H1 (cell line): Measurements from ENCODE around the gene PLAC1. TPM values are rescaled to one million over a fixed set of nuclear protein-coding genes. Genes with fewer than 3 reads are reported as not detected.

Experiments
- CTCF ChIA-PET: fragments of 300-600 bp; sonication (Branson Sonifier 250); formaldehyde crosslinking; loops from one replicate; lab custom pipeline; 2021; ENCODE audit not compliant: partially characterized antibody; lab: Charles Lee
- POLR2A ChIA-PET: fragments of 300-600 bp; sonication (Branson Sonifier 250); formaldehyde crosslinking; loops from one replicate; lab custom pipeline; 2021; ENCODE audit warnings: inconsistent platforms; ENCODE audit not compliant: partially characterized antibody; lab: Charles Lee
- DNase-seq, 2 experiments: peaks; one replicate each; pipeline versions ENCODE4 v3.0.0 to v3.0.0-alpha.2; 2010 to 2022; ENCODE audit warnings: low spot score in 2 of 2, low read depth in 1 of 2, mixed read lengths in 1 of 2
- FAIRE-seq: peaks from 2 replicates; lab custom pipeline; 2011; peaks lifted over from hg19 to GRCh38; lab: Jason Lieb, UNC
- H2AFZ ChIP-seq: 2 replicates; pipeline ENCODE4 v1.8.1; 2012; ENCODE audit warnings: low read length, inconsistent platforms
- H2AK5ac ChIP-seq: 2 replicates; pipeline ENCODE4 v1.6.1; 2013; ENCODE audit warnings: low read depth, low read length
- H2BK120ac ChIP-seq: replicated peaks from 2 replicates; pipeline ENCODE3; 2013; ENCODE audit warnings: low read depth, low read length, inconsistent platforms
- H2BK12ac ChIP-seq: 2 replicates; pipeline ENCODE4 v1.6.1; 2013; ENCODE audit warnings: low read depth, low read length
- H2BK15ac ChIP-seq: 2 replicates; pipeline ENCODE4 v1.6.1; 2013; ENCODE audit warnings: low read length
- H2BK20ac ChIP-seq: 2 replicates; pipeline ENCODE4 v1.6.1; 2013; ENCODE audit warnings: low read length
- H2BK5ac ChIP-seq: 2 replicates; pipeline ENCODE4 v1.6.1; 2013; ENCODE audit warnings: low read depth, low read length
- H3K14ac ChIP-seq: 2 replicates; pipeline ENCODE4 v1.6.1; 2013; ENCODE audit warnings: inconsistent platforms; ENCODE audit not compliant: insufficient read length
- H3K18ac ChIP-seq: 2 replicates; pipeline ENCODE4 v1.6.1; 2013; ENCODE audit warnings: low read length; ENCODE audit errors: extremely low read depth
- H3K23ac ChIP-seq: 2 replicates; pipeline ENCODE4 v1.6.1; 2013; ENCODE audit warnings: inconsistent platforms; ENCODE audit not compliant: insufficient read length
- H3K23me2 ChIP-seq: 2 replicates; pipeline ENCODE4 v1.6.1; 2013; ENCODE audit warnings: low read depth, low read length
- H3K27ac ChIP-seq: 2 replicates; pipeline ENCODE4 v1.6.1; 2011; ENCODE audit warnings: low read depth, low read length, inconsistent platforms
- H3K27me3 ChIP-seq, 4 experiments: replicated peaks in 1 of 4; 1 replicate in 1 of 4; 2 replicates in 3 of 4; pipeline versions ENCODE4 v1.6.1 to v1.8.1; 2011 to 2013; ENCODE audit warnings: low read length in 3 of 4, mild to moderate bottlenecking in 3 of 4, inconsistent platforms in 2 of 4, mixed read lengths in 2 of 4, moderate library complexity in 1 of 4; ENCODE audit not compliant: control insufficient read depth in 3 of 4, insufficient read depth in 3 of 4; ENCODE audit errors: extremely low read depth in 1 of 4
- H3K36me3 ChIP-seq, 4 experiments: 2 replicates each; pipeline versions ENCODE4 v1.6.1 to v1.8.1; 2011 to 2013; ENCODE audit warnings: mild to moderate bottlenecking in 4 of 4, low read length in 3 of 4, moderate library complexity in 2 of 4, control low read depth in 1 of 4, inconsistent platforms in 1 of 4; ENCODE audit not compliant: insufficient read depth in 4 of 4, control insufficient read depth in 2 of 4
- H3K4ac ChIP-seq: replicated peaks from 2 replicates; pipeline ENCODE3; 2013; ENCODE audit warnings: low read length, low read depth, mixed read lengths, inconsistent platforms; ENCODE audit not compliant: insufficient read length
- H3K4me1 ChIP-seq, 4 experiments: replicated peaks in 1 of 4; 1 replicate in 1 of 4; 2 replicates in 3 of 4; pipeline versions ENCODE4 v1.6.1 to v1.8.1; 2011 to 2013; ENCODE audit warnings: low read length in 3 of 4, inconsistent platforms in 2 of 4, mixed read lengths in 1 of 4; ENCODE audit not compliant: insufficient read depth in 4 of 4, control insufficient read depth in 3 of 4
- H3K4me2 ChIP-seq, 2 experiments: 2 replicates each; pipeline versions ENCODE4 v1.6.1 to v1.8.1; 2011 to 2013; ENCODE audit warnings: low read depth in 2 of 2, low read length in 2 of 2, control low read depth in 1 of 2, inconsistent platforms in 1 of 2, mild to moderate bottlenecking in 1 of 2; ENCODE audit not compliant: insufficient read depth in 1 of 2
- H3K4me3 ChIP-seq, 4 experiments: fragments of 200-600, 300-600 bp in 1 of 4; sonication (generic), shearing (Covaris generic), sonication (Bioruptor Twin) in 1 of 4; 2 replicates each; pipeline versions ENCODE4 v1.5.1 to v1.8.1; 2011 to 2016; ENCODE audit warnings: low read length in 4 of 4, low read depth in 3 of 4, control low read depth in 2 of 4, inconsistent platforms in 2 of 4, mild to moderate bottlenecking in 2 of 4, mixed read lengths in 1 of 4, moderate library complexity in 1 of 4; ENCODE audit not compliant: insufficient read depth in 2 of 4; ENCODE audit errors: extremely low read depth in 1 of 4
- H3K56ac ChIP-seq: replicated peaks from 2 replicates; pipeline ENCODE3; 2013; ENCODE audit warnings: low read depth, mild to moderate bottlenecking, mixed read lengths, low read length, inconsistent platforms; ENCODE audit not compliant: insufficient read length
- H3K79me1 ChIP-seq: 2 replicates; pipeline ENCODE4 v1.6.1; 2013; ENCODE audit warnings: low read depth, low read length, control low read depth
- H3K79me2 ChIP-seq, 2 experiments: 2 replicates each; pipeline versions ENCODE4 v1.6.1 to v1.8.1; 2012 to 2013; ENCODE audit warnings: low read length in 2 of 2, mild to moderate bottlenecking in 2 of 2, inconsistent platforms in 1 of 2; ENCODE audit not compliant: insufficient read depth in 2 of 2, control insufficient read depth in 1 of 2
- H3K9ac ChIP-seq, 4 experiments: replicated peaks in 1 of 4; 1 replicate in 1 of 4; 2 replicates in 3 of 4; pipeline versions ENCODE4 v1.6.1 to v1.8.1; 2011 to 2013; ENCODE audit warnings: low read depth in 3 of 4, low read length in 3 of 4, control low read depth in 2 of 4, mild to moderate bottlenecking in 2 of 4, moderate library complexity in 2 of 4, inconsistent platforms in 1 of 4; ENCODE audit errors: extremely low read depth in 1 of 4
- H3K9me3 ChIP-seq, 2 experiments: 2 replicates each; pipeline versions ENCODE4 v1.6.1 to v1.8.1; 2012 to 2013; ENCODE audit warnings: mild to moderate bottlenecking in 2 of 2, moderate library complexity in 2 of 2, control low read depth in 1 of 2, inconsistent platforms in 1 of 2, low read depth in 1 of 2, low read length in 1 of 2, mixed read lengths in 1 of 2; ENCODE audit not compliant: insufficient read depth in 2 of 2
- H4K20me1 ChIP-seq, 2 experiments: replicated peaks in 1 of 2; 2 replicates each; pipeline versions ENCODE3 to v1.8.1; 2011 to 2013; ENCODE audit warnings: inconsistent platforms in 2 of 2, low read length in 2 of 2, mild to moderate bottlenecking in 1 of 2; ENCODE audit not compliant: insufficient read depth in 2 of 2, control insufficient read depth in 1 of 2
- H4K5ac ChIP-seq: 2 replicates; pipeline ENCODE4 v1.6.1; 2013; ENCODE audit warnings: low read length, low read depth, mixed read lengths, inconsistent platforms; ENCODE audit not compliant: insufficient read length
- H4K8ac ChIP-seq: 2 replicates; pipeline ENCODE4 v1.8.0; 2013; ENCODE audit warnings: mild to moderate bottlenecking, moderate library complexity, low read length, inconsistent platforms; ENCODE audit not compliant: insufficient read depth; ENCODE audit errors: extremely low read depth
- H4K91ac ChIP-seq: replicated peaks from 2 replicates; pipeline ENCODE3; 2013; ENCODE audit warnings: low read length, mixed read lengths, inconsistent platforms; ENCODE audit not compliant: insufficient read length
- ASH2L ChIP-seq: fragments of 200-600, 300-600 bp; sonication (generic); IDR thresholded peaks from one replicate; pipeline ENCODE4 v1.7.1; 2017; ENCODE audit warnings: low read length
- CBX5 ChIP-seq: fragments of 300-800, 300-1000 bp; sonication (generic); IDR thresholded peaks from 2 replicates; pipeline ENCODE4 v1.7.1; 2016; ENCODE audit warnings: antibody characterized with exemption, low read length, low read depth
- CEBPB ChIP-seq: IDR thresholded peaks from 2 replicates; pipeline ENCODE4 v1.6.1; 2012; ENCODE audit warnings: low read depth, low read length
- CHD2 ChIP-seq: IDR thresholded peaks from 2 replicates; pipeline ENCODE4 v1.6.1; 2012; ENCODE audit warnings: low read length, improper control_type of control experiment
- CREB1 ChIP-seq: IDR thresholded peaks from 2 replicates; pipeline ENCODE4 v1.6.1; 2012; ENCODE audit warnings: inconsistent platforms
- GTF2F1 ChIP-seq: IDR thresholded peaks from 2 replicates; pipeline ENCODE4 v1.6.1; 2012; ENCODE audit warnings: low read depth, low read length, improper control_type of control experiment, borderline replicate concordance
- HDAC6 ChIP-seq: IDR thresholded peaks from one replicate; pipeline ENCODE4 v1.7.1; 2012; ENCODE audit warnings: low read depth, mild to moderate bottlenecking, inconsistent platforms, low read length, moderate library complexity
- JUN ChIP-seq: IDR thresholded peaks from 2 replicates; pipeline ENCODE4 v1.6.1; 2011; ENCODE audit warnings: low read depth, mild to moderate bottlenecking, improper control_type of control experiment, low read length
- KDM4A ChIP-seq: IDR thresholded peaks from one replicate; pipeline ENCODE4 v1.7.1; 2012; ENCODE audit warnings: low read depth, mild to moderate bottlenecking, moderate library complexity, low read length, inconsistent platforms; ENCODE audit not compliant: severe bottlenecking
- NANOG ChIP-seq: IDR thresholded peaks from 2 replicates; pipeline ENCODE4 v1.6.1; 2011; ENCODE audit warnings: low read length, low read depth, mild to moderate bottlenecking, inconsistent platforms; ENCODE audit not compliant: insufficient read depth, poor library complexity, severe bottlenecking
- POLR2AphosphoS5 ChIP-seq: IDR thresholded peaks from 2 replicates; pipeline ENCODE4 v1.6.1; 2011; ENCODE audit warnings: low read depth, low read length
- RBBP5 ChIP-seq: IDR thresholded peaks from 2 replicates; pipeline ENCODE4 v1.7.1; 2012; ENCODE audit warnings: low read depth, mild to moderate bottlenecking, inconsistent platforms, low read length, moderate library complexity, borderline replicate concordance
- SIN3A ChIP-seq, 2 experiments: IDR thresholded peaks in 1 of 2; conservative IDR thresholded peaks in 1 of 2; 2 replicates each; pipeline ENCODE4 v1.6.1; 2011 to 2012; ENCODE audit warnings: low read length in 2 of 2, improper control_type of control experiment in 1 of 2, low read depth in 1 of 2, mild to moderate bottlenecking in 1 of 2
- TAF7 ChIP-seq: optimal IDR thresholded peaks from 2 replicates; pipeline ENCODE3; 2011; ENCODE audit warnings: low read depth, mild to moderate bottlenecking, inconsistent platforms, low read length, moderate library complexity, borderline replicate concordance
- WGBS, 2 experiments: shearing (Covaris generic) in 1 of 2; methylation state at CpG; one replicate each; pipeline versions ENCODE4 v1.1.6 to v1.1.7; 2013 to 2015; ENCODE audit warnings: low lambda C conversion rate in 2 of 2, mixed read lengths in 2 of 2, inconsistent platforms in 1 of 2, low coverage in 1 of 2, missing lambda C conversion rate in 1 of 2; ENCODE audit not compliant: insufficient replicate concordance in 2 of 2, insufficient coverage in 1 of 2, insufficient read length in 1 of 2; ENCODE audit errors: extremely low coverage in 1 of 2, missing lambda C conversion rate in 1 of 2; 5-methylcytosine and 5-hydroxymethylcytosine counted together
- polyA plus RNA-seq, 7 experiments: library from polyadenylated mRNA; depleted of rRNA in 3 of 7; stranded (reverse) in 5 of 7; unstranded in 2 of 7; fragments of >200 nt in 5 of 7; fragments of 200-250 nt in 2 of 7; gene quantifications; 1 replicate in 5 of 7; 2 replicates in 1 of 7; 4 replicates in 1 of 7; pipeline versions ENCODE4 v1.2.1 to v1.2.3, GENCODE V29; 2011 to 2013; ENCODE audit warnings: missing spikeins in 2 of 7, mixed read lengths in 2 of 7
- total RNA-seq: library from RNA; stranded (reverse); fragmentation: NEBNext Ultra II Directional; extraction: Animal tissue kit (Norgen Biotek cat#: 25700); gene quantifications from 2 replicates; pipeline ENCODE4 v1.2.1, GENCODE V29; 2021
- TF ChIP-seq, protein P1 (sequence below): IDR thresholded peaks from 2 replicates; pipeline ENCODE4 v1.6.1; 2011; ENCODE audit warnings: low read depth, mild to moderate bottlenecking, low read length; ENCODE audit not compliant: insufficient read depth

The PLAC1 gene
- total and polyA plus RNA-seq, 2 of the 8 experiments (the other 6 are each of a cell fraction or from before 2014, with no cell fraction given) = 1.8 TPM; not detected in 1

DNA sequence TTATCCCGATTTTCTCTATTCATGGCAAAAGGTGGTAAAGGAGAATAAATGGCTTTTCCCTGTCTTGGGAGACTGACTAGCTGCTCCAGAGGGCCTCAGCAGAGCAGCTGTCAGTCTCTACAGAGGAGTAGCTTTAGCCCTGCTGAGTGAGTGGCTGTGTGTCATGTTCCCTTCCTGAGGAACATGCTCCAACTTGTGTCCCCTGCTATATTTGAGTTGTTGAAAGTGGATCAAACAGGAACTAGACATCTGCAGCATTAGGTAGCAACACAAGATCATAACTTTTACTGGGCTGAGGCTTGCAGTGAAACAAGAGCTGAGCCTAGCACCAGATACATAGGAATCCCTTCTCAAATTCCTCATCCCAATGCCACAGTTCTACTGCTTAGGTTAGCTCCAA, 26.7 kb upstream of the PLAC1 start:
- Histone ChIP-seq H4K91ac (no peak overlapping the region), H3K9ac (no peak overlapping the region), H3K4me3 (no peak overlapping the region), H3K14ac (no peak overlapping the region), H4K20me1 (no peaks in the 10 kb centered on the region), H2AFZ (no peak overlapping the region), H3K36me3 (no peaks in the 10 kb centered on the region), H2BK20ac (no peak overlapping the region), H4K5ac (no peak overlapping the region), H2BK15ac (no peak overlapping the region), H3K18ac (no peak overlapping the region), H3K23ac (no peak overlapping the region), H3K4me1 (no peaks in the 10 kb centered on the region), H2BK12ac (no peak overlapping the region), H2BK120ac (no peak overlapping the region), H3K56ac (no peak overlapping the region), H3K9me3 (no peaks in the 10 kb centered on the region), H4K8ac (no peak overlapping the region), H3K27me3 (no peaks in the 10 kb centered on the region), H3K4ac (no peak overlapping the region), H3K27ac (no peak overlapping the region), H2BK5ac (no peak overlapping the region), H3K23me2 (no peaks in the 10 kb centered on the region), H3K4me2 (no peak overlapping the region), H3K79me1 (no peaks in the 10 kb centered on the region), H2AK5ac (no peak overlapping the region), H3K79me2 (no peaks in the 10 kb centered on the region)
- DNase-seq = no peak
- POLR2A ChIA-PET = no interaction called here
- CTCF ChIA-PET = interaction anchor here (1.4 kb wide), 1 partner anchor 164 kb away, joined by 3 read pairs; no protein-coding TSS in a partner anchor
- whole genome bisulfite sequencing, 2 experiments = 83% methylated on average over 1 of the region's 1 CpG; no CpG with 5 or more reads in 1 of the 2 experiments
- FAIRE-seq = no peak
- TF ChIP-seq HDAC6 = no peak
- TF ChIP-seq KDM4A = no peak
- TF ChIP-seq CBX5 = no peak
- TF ChIP-seq RBBP5 = no peak
- TF ChIP-seq, protein P1, sequence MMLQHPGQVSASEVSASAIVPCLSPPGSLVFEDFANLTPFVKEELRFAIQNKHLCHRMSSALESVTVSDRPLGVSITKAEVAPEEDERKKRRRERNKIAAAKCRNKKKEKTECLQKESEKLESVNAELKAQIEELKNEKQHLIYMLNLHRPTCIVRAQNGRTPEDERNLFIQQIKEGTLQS = no peak
- TF ChIP-seq GTF2F1 = no peak
- TF ChIP-seq CEBPB = no peak
- no peak for TF ChIP-seq NANOG
- TF ChIP-seq JUN = no peak
- no peak for TF ChIP-seq POLR2AphosphoS5
- no peak for TF ChIP-seq ASH2L
- no peak for TF ChIP-seq CREB1
- TF ChIP-seq SIN3A (conservative IDR thresholded peaks at IDR 0.05 in 1 of 2, IDR thresholded peaks at IDR 0.05 in 1 of 2; ENCODE audit: low read depth in 1 of 2, low read length in 2 of 2) = no peak
- TF ChIP-seq TAF7 = no peak
- TF ChIP-seq CHD2 = no peak
